ENCODE measurements around the gene UNC93A. TPM values are rescaled to one million over a fixed set of nuclear protein-coding genes. Genes with fewer than 3 reads are reported as not detected.

The UNC93A gene
- total RNA-seq, 1 experiment from 2014 or later = not detected

- no peaks in the 10 kb centered on the region for H3K4me1 ChIP-seq (ENCODE audit: control insufficient read depth in 1 of 2, insufficient read depth in 2 of 2, low read length in 2 of 2)
- CTCF ChIA-PET = no interaction called here
- TF ChIP-seq JUND (IDR thresholded peaks at IDR 0.05) (no peak), YY1 (IDR thresholded peaks at IDR 0.05; ENCODE audit: extremely low read depth, insufficient replicate concordance, low read depth, low read length) (no peak), RAD21 (IDR thresholded peaks at IDR 0.05; ENCODE audit: low read depth) (no peak), ATF3 (IDR thresholded peaks at IDR 0.05) (no peak), MAX (IDR thresholded peaks at IDR 0.05) (no peak), CBX3 (IDR thresholded peaks at IDR 0.05; ENCODE audit: low read depth) (no peak), ZBTB33 (IDR thresholded peaks at IDR 0.05; ENCODE audit: extremely low read depth, insufficient replicate concordance, low read length) (no peak), POLR2AphosphoS5 (IDR thresholded peaks at IDR 0.05; ENCODE audit: low read depth, low read length) (no peak), CEBPB (IDR thresholded peaks at IDR 0.05; ENCODE audit: low read depth) (no peak), SIN3A (IDR thresholded peaks at IDR 0.05; ENCODE audit: low read depth) (no peak), SRF (IDR thresholded peaks at IDR 0.05; ENCODE audit: low read depth) (no peak), SP1 (IDR thresholded peaks at IDR 0.05; ENCODE audit: low read depth) (no peak), ELF1 (IDR thresholded peaks at IDR 0.05; ENCODE audit: borderline replicate concordance, low read depth) (no peak)
- H3K79me2 ChIP-seq (ENCODE audit: insufficient read depth, low read length) = no peaks in the 10 kb centered on the region
- H3K9ac ChIP-seq (ENCODE audit: low read length) = no peak overlapping the region
- no peak overlapping the region for H3K4me3 ChIP-seq (replicated peaks in 1 of 2; ENCODE audit: low read depth in 1 of 2, low read length in 2 of 2)
- no peak for DNase-seq (ENCODE audit: low read depth, low spot score)
- no peak overlapping the region for H3K4me2 ChIP-seq (ENCODE audit: low read length)
- no TSS peak for BruUV-seq (replicated peaks)
- H3K27me3 ChIP-seq (ENCODE audit: insufficient read depth, low read length) = peaks cover 28% of the 10 kb centered on the region
- intact Hi-C loops (cut with micrococcal nuclease) = no loop called here
- no peaks in the 10 kb centered on the region for H3K9me3 ChIP-seq (ENCODE audit: control insufficient read depth in 1 of 2, insufficient read depth in 1 of 2, low read depth in 1 of 2, low read length in 2 of 2)
- no peaks in the 10 kb centered on the region for H4K20me1 ChIP-seq (ENCODE audit: insufficient read depth)
- H3K36me3 ChIP-seq (ENCODE audit: control insufficient read depth in 1 of 2, insufficient read depth in 2 of 2, low read length in 2 of 2) = no peaks in the 10 kb centered on the region
- RAD21 ChIA-PET (ENCODE audit: low non-redundant PET in 1 of 2, low total read pairs in 2 of 2, uncharacterized antibody in 2 of 2, unreplicated experiment in 2 of 2) = no interaction called here
- no peak overlapping the region for H3K27ac ChIP-seq (ENCODE audit: low read depth, low read length)
- no peak overlapping the region for H2AFZ ChIP-seq (ENCODE audit: low read depth, low read length, poor library complexity, severe bottlenecking)
- H3K9me2 ChIP-seq (ENCODE audit: insufficient read depth) = no peaks in the 10 kb centered on the region
- ATAC-seq = no peak
- POLR2A ChIA-PET = no interaction called here
Measured at GRCh38 chr6:167275436-167275835, 15.7 kb upstream of the UNC93A start.

Data from HCT116 (cell line).